Prostate gland (tissue), 2 donors: ENCODE data around the gene XPOT.

Experiments
- CTCF ChIP-seq, 4 experiments: fragments of 200-600 bp in 2 of 4; fragments of 450-650 bp in 2 of 4; sonication (generic) in 2 of 4; IDR thresholded peaks; 1 replicate in 3 of 4; 2 replicates in 1 of 4; pipeline ENCODE4 v1.5.1; 2016 to 2019; ENCODE audit warnings: antibody characterized with exemption in 4 of 4, mild to moderate bottlenecking in 2 of 4, moderate library complexity in 2 of 4
- POLR2A ChIP-seq: fragments of 450-650 bp; IDR thresholded peaks from one replicate; pipeline ENCODE4 v1.6.1; 2016; ENCODE audit warnings: antibody characterized with exemption, mild to moderate bottlenecking
- POLR2AphosphoS5 ChIP-seq: sonication (generic); formaldehyde crosslinking; IDR thresholded peaks from one replicate; pipeline ENCODE4 v1.6.1; 2017; ENCODE audit warnings: antibody characterized with exemption

GRCh38 chr12:64473176-64473575, 69.0 kb downstream of the XPOT start:
- TF ChIP-seq CTCF (IDR thresholded peaks at IDR 0.05) (no peak), POLR2AphosphoS5 (no peak), POLR2A (no peak)
